Activated CD8-positive, alpha-beta memory T cell treated with anti-CD3 and anti-CD28 coated beads, Interleukin-2, amount 10 ng/mL, durations not matched to agents 7 days and 5 days (primary cell): ENCODE results near the gene RSPH3. TPM values are rescaled to one million over a fixed set of nuclear protein-coding genes. Genes with fewer than 3 reads are reported as not detected.
"Not testable (repeated sequence)": the region's sequence is repeated elsewhere in the genome, so short reads cannot be mapped to it uniquely, and the experiment has no call there.

Source experiments
- ATAC-seq: fragments of 150-1000 bp; cut with Tn5 transposase; one replicate; pipeline ENCODE4 v1.10.0; 2021; ENCODE audit warnings: moderate library complexity
- CTCF ChIA-PET: fragments of 350-600 bp; sonication (Branson Sonifier 250); formaldehyde crosslinking; loops from one replicate; lab custom pipeline; 2021; ENCODE audit warnings: antibody characterized with exemption; lab: Charles Lee
- DNase-seq: peaks from one replicate; pipeline ENCODE4 v3.0.0-alpha.2; 2020
- H3K27ac Mint-ChIP-seq: one replicate; pipeline ENCODE4 v1.8.0; 2021; ENCODE audit warnings: mild to moderate bottlenecking, mixed read lengths
- H3K27me3 Mint-ChIP-seq: one replicate; pipeline ENCODE4 v1.8.0; 2021; ENCODE audit warnings: mixed read lengths
- H3K36me3 Mint-ChIP-seq: one replicate; pipeline ENCODE4 v1.8.0; 2021; ENCODE audit warnings: mild to moderate bottlenecking, mixed read lengths
- H3K4me1 Mint-ChIP-seq: one replicate; pipeline ENCODE4 v1.8.0; 2021; ENCODE audit warnings: mixed read lengths
- H3K4me3 Mint-ChIP-seq: one replicate; pipeline ENCODE4 v1.8.0; 2021; ENCODE audit warnings: mild to moderate bottlenecking, moderate library complexity, mixed read lengths
- H3K9me3 Mint-ChIP-seq: one replicate; pipeline ENCODE4 v1.8.0; 2022; ENCODE audit warnings: low read depth, mixed read lengths
- total RNA-seq, 2 experiments: library from RNA; stranded (reverse); gene quantifications; one replicate each; pipeline ENCODE4 v1.2.3, GENCODE V29; 2021

The RSPH3 gene
- total RNA-seq, 2 experiments from 2014 or later = 2.1 TPM

DNA sequence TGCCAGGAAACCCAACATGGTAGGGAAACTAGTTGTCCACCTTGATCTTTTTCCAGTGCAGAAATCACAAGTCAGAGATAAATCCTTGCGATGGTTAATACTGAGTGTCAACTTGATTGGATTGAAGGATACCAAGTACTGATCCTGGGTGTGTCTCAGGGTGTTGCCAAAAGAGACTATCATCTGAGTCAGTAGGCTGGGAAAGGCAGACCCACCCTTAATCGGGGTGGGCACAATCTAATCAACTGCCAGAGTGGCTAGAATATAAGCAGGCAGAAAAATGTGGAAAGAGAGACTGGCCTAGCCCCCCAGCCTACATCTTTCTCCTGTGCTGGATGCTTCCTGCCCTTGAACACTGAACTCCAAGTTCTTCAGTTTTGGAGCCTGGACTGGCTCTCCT lies 10.3 kb downstream of the RSPH3 start:
- not testable (repeated sequence) for H3K27me3 Mint-ChIP-seq, DNase-seq, ATAC-seq, H3K9me3 Mint-ChIP-seq, H3K4me3 Mint-ChIP-seq, H3K27ac Mint-ChIP-seq
- H3K36me3 Mint-ChIP-seq = peaks cover 34% of the 10 kb centered on the region
- CTCF ChIA-PET = interaction anchor here (1.4 to 1.7 kb wide), 2 partner anchors 29 to 145 kb away, joined by 3 to 5 read pairs; no protein-coding TSS in a partner anchor
- H3K4me1 Mint-ChIP-seq = peaks cover 23% of the 10 kb centered on the region

DNA sequence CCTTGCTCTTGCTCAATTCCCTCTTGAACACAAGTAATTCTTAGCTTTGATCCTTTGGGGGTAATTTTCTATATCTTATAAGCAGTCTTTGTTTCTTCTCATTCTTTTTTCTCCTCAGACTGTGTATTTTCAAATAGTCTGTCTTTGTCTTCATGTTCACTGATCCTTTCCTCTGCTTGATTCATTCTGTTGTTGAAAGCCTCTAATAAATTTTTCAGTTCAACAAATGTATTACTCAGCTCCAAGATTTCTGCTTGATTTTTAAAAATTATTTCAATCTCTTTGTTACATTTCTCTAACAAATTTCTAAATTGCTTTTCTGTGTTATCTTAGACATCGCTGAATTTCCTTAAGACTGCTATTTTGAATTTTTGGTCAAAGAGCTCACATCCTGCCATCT lies 11.5 kb downstream of the RSPH3 start:
- Mint-ChIP-seq H3K9me3 (peaks cover 9% of the 10 kb centered on the region), H3K27ac (no peak overlapping the region), H3K27me3 (no peaks in the 10 kb centered on the region), H3K36me3 (peaks cover 32% of the 10 kb centered on the region), H3K4me3 (no peak overlapping the region), H3K4me1 (peaks cover 21% of the 10 kb centered on the region)
- no peak for ATAC-seq
- DNase-seq = no peak
- CTCF ChIA-PET = interaction anchor here (0.6 to 1.3 kb wide), 4 partner anchors 9 to 670 kb away, joined by 3 to 4 read pairs (median 3); no protein-coding TSS in a partner anchor

DNA sequence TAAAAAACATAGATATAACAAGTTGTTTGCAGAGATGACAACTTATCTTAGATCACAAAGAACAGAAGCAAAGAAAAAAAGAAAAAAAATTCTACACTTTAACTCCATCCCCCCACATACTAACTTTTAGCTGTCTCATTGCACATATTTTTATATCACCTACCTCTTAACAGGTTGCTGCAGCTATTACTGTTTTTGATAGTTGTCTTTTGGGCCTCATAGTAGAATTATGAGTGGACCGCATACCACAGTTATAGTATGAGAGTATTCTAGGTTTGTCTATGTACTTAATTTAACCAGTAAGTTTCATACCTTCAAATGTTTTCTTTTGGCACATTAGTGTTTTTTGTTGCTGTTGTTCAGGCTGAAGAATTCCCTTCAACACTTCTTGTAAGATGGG lies 12.3 kb downstream of the RSPH3 start:
- Mint-ChIP-seq H3K27ac (no peak overlapping the region), H3K9me3 (peaks cover 9% of the 10 kb centered on the region), H3K4me1 (peaks cover 21% of the 10 kb centered on the region), H3K27me3 (no peaks in the 10 kb centered on the region), H3K36me3 (peaks cover 30% of the 10 kb centered on the region), H3K4me3 (no peak overlapping the region)
- no peak for DNase-seq
- CTCF ChIA-PET = interaction anchor here (0.8 to 1.3 kb wide), 3 partner anchors 8 to 74 kb away, joined by 3 read pairs; no protein-coding TSS in a partner anchor
- peak; percentile 49 for ATAC-seq

DNA sequence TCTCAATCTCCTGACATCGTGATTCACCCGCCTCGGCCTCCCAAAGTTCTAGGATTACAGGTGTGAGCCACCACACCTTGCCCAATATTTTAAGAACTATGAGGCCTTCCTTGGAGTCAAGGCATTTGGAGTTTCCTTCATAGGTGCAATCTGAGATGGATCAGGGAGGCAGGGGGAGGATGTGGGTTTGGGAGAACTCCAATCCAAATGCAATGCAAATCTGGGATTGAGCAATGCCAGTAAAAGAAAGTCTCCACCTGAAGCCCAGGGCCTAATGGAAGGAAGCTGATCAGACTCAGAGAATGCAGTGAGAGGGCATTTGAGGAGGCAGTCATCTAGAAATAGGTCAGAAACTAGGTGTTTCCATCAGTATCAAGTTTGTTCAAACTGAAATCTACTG lies 21.2 kb downstream of the RSPH3 start:
- Mint-ChIP-seq H3K9me3 (no peaks in the 10 kb centered on the region), H3K4me1 (no peaks in the 10 kb centered on the region), H3K4me3 (no peak overlapping the region), H3K27ac (no peak overlapping the region), H3K36me3 (no peaks in the 10 kb centered on the region), H3K27me3 (no peaks in the 10 kb centered on the region)
- DNase-seq = no peak
- ATAC-seq = no peak
- CTCF ChIA-PET = interaction anchor here (1.3 to 3.0 kb wide), 5 partner anchors 9 to 288 kb away, joined by 3 to 10 read pairs (median 3); no protein-coding TSS in a partner anchor

DNA sequence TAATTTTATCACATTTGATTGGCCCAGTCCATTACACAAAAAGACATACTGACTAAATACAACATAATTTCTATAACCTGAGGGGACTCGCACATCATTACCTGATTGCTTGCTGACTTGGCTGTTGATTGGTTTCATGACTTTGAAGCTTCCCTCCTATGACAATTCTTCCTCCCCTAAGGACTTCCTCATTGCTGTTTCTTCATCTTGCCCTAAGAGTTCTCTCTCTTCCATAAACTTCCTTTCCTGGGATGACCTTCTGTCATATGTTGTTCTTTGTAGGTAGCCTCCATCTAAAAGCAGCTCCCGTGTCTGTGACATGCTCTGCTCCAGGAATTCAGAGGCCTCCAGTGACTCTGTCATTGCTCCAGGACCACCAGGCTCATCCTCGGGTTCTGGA lies 22.6 kb downstream of the RSPH3 start:
- Mint-ChIP-seq H3K27me3 (no peaks in the 10 kb centered on the region), H3K27ac (no peak overlapping the region), H3K4me1 (no peaks in the 10 kb centered on the region), H3K4me3 (no peak overlapping the region), H3K9me3 (no peaks in the 10 kb centered on the region), H3K36me3 (no peaks in the 10 kb centered on the region)
- no peak for ATAC-seq
- CTCF ChIA-PET = interaction anchor here (1.5 kb wide), 1 partner anchor 286 kb away, joined by 3 read pairs; no protein-coding TSS in a partner anchor
- DNase-seq = no peak

DNA sequence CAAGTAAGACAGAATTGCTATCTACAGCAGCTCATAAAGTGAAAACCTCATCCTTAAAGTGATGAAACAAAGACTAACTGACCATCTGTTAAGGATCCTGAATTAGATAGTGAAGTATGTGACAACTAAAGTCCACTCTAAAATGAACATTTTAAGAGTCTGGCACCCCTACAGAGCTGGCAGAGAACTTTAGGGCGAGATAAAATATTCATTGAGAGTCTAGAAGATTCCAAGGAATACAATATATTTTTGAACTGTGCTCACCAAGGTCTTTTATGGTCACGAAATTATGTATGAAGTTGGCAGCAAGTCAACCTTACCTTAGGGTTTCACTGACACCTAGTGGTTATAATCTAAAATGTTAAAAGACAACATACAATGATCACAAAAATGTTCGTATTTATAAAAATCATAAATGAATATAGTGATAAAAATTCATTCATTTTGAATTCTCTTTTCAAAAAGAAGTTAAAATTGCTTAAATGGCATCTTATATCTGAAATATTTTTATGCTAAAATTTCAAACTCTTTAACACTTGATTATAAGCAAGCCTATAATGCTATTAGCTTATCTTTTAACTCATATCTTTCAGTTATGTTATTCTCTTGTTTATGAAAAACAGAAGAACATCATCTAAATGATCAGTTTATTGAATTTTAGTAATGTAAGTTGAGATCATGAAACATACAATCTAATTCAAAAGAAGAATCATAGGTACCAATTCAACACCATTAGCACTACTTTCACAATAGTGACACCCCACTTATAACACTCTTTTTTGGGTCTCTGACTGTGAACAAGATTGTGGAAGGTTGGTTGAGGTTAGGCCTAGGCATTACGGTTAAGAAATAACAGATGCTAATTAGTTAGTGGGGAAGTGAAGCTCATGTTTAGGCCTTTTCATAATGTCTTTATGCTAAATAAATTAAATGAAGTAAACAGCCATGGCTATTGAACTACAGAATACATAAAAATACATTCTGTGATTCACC lies 27.5 kb downstream of the RSPH3 start:
- H3K36me3 Mint-ChIP-seq = peaks cover 18% of the 10 kb centered on the region
- CTCF ChIA-PET = interaction anchor here (0.8 to 5.1 kb wide), 31 partner anchors 7 to 758 kb away, joined by 3 to 37 read pairs (median 4); partner anchors contain the start of genes EZR and RSPH3
- H3K4me3 Mint-ChIP-seq = no peak overlapping the region
- H3K27ac Mint-ChIP-seq = no peak overlapping the region
- peaks cover 8% of the 10 kb centered on the region for H3K9me3 Mint-ChIP-seq
- no peaks in the 10 kb centered on the region for H3K27me3 Mint-ChIP-seq
- no peak for DNase-seq
- ATAC-seq = peak; percentile 55
- H3K4me1 Mint-ChIP-seq = no peaks in the 10 kb centered on the region

DNA sequence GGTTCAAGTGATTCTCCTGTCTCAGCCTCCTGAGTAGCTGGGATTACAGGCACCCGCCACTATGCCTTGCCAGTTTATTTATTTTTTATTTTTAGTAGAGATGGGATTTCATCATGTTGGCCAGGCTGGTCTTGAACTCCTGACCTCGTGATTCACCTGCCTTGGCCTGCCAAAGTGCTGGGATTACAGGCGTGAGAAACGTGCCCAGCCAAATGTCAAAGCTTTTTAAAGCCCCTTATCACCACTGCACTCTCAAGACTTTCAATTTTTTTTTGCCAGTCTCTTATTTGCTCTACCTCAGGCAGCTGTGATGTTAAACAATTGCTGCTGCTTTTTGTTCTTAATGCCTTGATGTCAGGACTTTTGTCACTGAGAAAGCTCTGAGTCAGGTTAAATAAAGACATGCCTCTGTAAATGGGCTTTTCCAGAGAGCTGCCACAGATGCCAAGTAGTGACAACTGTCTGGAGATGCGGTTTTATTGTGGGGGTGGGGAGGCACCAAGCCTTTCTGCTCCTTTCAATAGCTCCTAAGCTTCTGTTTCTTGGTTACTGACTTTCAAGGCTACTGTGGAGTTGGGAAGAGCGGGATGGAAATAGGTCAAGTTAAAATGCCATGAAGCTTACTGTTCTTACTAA lies 29.2 kb downstream of the RSPH3 start:
- no peak for DNase-seq
- H3K36me3 Mint-ChIP-seq = peaks cover 21% of the 10 kb centered on the region
- H3K27ac Mint-ChIP-seq = no peak overlapping the region
- H3K4me3 Mint-ChIP-seq = no peak overlapping the region
- CTCF ChIA-PET = interaction anchor here (0.9 to 5.1 kb wide), 11 partner anchors 9 to 267 kb away, joined by 3 to 37 read pairs (median 6); partner anchors contain the start of gene RSPH3
- ATAC-seq = no peak
- peaks cover 13% of the 10 kb centered on the region for H3K9me3 Mint-ChIP-seq
- H3K4me1 Mint-ChIP-seq = no peaks in the 10 kb centered on the region
- H3K27me3 Mint-ChIP-seq = peaks cover 7% of the 10 kb centered on the region

DNA sequence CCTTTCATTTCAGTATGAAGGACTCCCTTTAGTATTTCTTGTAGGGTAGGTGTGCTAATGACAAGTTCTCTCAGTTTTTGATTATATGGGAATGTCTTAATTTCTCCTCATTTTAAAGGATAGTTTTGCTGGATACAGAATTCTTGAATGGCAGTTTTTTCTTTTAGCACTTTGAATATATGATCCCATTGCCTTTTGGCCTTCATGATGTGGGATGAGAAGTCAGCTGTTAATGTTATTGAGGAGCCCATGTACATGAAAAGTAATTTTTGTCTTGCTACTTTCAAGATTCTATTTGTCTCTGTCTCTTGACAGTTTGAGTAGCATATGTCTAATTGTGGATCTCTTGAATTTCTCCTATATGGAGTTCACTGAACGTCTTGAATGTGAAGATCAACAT lies 30.9 kb downstream of the RSPH3 start:
- CTCF ChIA-PET = interaction anchor here (0.6 kb wide), 1 partner anchor 93 kb away, joined by 3 read pairs; no protein-coding TSS in a partner anchor
- ATAC-seq = no peak

DNA sequence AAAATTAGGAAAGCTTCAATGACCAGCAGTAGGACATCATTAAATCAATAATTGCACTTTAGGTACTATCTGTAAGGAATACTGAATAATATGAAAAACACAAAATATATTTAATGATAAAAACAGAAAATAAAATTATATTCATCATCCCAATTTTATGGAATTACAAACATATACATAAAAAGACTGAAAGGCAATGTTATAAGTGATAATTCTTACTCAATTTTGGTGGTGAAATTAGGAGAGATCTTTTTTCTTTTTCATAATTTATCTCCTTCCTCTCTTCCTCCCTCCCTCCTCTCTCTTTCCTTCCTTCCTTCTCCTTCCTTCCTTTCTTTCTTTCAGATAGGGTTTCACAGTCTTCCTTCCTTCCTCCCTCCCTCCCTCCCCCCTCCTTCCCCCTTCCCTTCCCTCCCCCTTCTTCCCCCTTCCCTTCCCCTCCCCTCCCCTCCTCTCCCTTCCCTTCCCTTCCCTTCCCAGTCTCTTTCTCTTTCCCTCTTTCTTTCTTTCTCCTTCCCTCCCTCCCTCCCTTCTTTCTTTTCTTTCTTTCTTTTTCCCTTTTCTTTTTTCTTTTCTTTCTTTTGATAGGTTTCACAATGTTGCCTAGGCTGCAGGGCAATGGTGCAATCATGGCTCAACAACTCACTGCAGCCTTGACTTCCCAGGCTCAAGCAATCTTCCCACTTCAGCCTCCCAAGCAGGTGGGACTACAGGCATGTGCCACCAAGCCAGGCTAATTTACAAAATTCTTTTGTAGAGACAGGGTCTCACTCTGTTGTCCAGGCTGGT lies 36.8 kb downstream of the RSPH3 start:
- Mint-ChIP-seq H3K27me3 (peaks cover 23% of the 10 kb centered on the region), H3K9me3 (peaks cover 9% of the 10 kb centered on the region), H3K27ac (no peak overlapping the region), H3K4me1 (no peaks in the 10 kb centered on the region), H3K4me3 (no peak overlapping the region), H3K36me3 (peaks cover 8% of the 10 kb centered on the region)
- ATAC-seq (no peak), DNase-seq (no peak)
- CTCF ChIA-PET = no interaction called here

More for the DNA sequence above, 30.9 kb downstream of the RSPH3 start:
- H3K36me3 Mint-ChIP-seq = peaks cover 21% of the 10 kb centered on the region
- no peak overlapping the region for H3K4me3 Mint-ChIP-seq
- peaks cover 17% of the 10 kb centered on the region for H3K27me3 Mint-ChIP-seq
- peaks cover 13% of the 10 kb centered on the region for H3K9me3 Mint-ChIP-seq
- no peak for DNase-seq
- H3K4me1 Mint-ChIP-seq = no peaks in the 10 kb centered on the region
- H3K27ac Mint-ChIP-seq = no peak overlapping the region

DNA sequence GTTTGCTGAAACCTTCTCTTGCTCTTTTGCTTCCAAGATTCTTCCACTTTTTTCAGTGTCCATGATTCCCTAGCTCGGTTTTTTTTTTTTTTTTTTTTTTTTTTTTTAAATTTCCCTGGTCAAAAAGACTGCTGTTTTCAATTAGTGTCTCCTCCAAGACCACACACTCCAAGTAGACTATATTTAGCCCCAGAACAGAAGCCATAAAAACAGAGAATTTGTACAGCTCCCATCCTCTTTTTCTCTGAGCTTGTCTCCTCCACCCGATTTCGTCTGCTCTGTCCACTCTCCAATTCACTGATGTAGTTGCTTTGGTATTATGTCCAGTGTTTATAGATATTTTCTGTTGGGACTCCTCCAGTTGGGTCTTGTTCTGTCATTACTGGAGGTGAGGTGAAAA lies 37.6 kb downstream of the RSPH3 start:
- ATAC-seq (no peak), DNase-seq (no peak)
- H3K27me3 Mint-ChIP-seq = peaks cover 23% of the 10 kb centered on the region
- H3K4me3 Mint-ChIP-seq = no peak overlapping the region
- H3K36me3 Mint-ChIP-seq = peaks cover 3% of the 10 kb centered on the region
- H3K4me1 Mint-ChIP-seq = no peaks in the 10 kb centered on the region
- CTCF ChIA-PET = interaction anchor here (0.7 to 2.1 kb wide), 3 partner anchors 8 to 1213 kb away, joined by 3 to 6 read pairs (median 3); no protein-coding TSS in a partner anchor
- H3K27ac Mint-ChIP-seq = no peak overlapping the region
- peaks cover 4% of the 10 kb centered on the region for H3K9me3 Mint-ChIP-seq

DNA sequence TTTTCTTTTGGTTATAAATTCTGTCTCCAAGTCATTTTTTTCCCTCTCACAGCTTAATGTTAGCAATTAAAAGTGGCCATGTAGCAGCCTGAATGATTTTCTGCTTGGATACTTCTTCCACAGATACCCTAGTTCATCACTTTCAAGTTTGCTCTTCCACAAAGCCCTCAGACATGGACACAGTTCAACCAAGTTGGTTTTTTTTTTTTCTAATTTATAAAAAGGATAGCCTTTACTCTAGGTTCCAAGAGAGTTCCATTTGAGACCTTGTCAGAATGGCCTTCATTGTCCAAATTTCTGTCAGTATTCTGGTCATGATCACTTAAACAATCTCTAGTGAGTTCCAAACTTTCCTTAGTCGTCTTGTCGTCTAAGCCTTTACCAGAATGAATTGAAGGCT lies 40.0 kb downstream of the RSPH3 start:
- DNase-seq = no peak
- Mint-ChIP-seq H3K4me3 (no peak overlapping the region), H3K4me1 (no peaks in the 10 kb centered on the region), H3K9me3 (no peaks in the 10 kb centered on the region), H3K27ac (no peak overlapping the region), H3K36me3 (peaks cover 1% of the 10 kb centered on the region), H3K27me3 (peaks cover 14% of the 10 kb centered on the region)
- ATAC-seq = no peak
- CTCF ChIA-PET = interaction anchor here (1.4 to 1.6 kb wide), 2 partner anchors 12 to 269 kb away, joined by 4 read pairs; no protein-coding TSS in a partner anchor

DNA sequence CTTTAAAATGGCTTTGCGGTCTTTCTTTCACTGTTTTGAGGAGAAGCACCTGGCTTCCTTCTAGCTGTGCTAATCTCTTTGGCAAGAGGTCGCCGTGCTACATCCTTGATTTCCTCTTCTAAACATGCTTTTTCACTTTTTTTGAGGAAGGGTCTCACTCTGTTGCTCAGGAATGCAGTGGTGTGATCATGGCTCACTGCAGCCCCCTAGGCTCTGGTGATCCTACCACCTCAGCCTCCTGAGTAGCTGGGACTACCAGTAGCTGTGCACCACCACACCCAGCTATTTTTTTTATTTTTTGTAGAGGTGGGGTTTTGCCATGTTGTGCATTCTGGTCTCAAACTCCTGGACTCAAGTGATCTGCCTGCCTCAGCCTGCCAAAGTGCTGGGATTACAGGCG lies 40.5 kb downstream of the RSPH3 start:
- ATAC-seq = no peak
- Mint-ChIP-seq H3K4me1 (no peaks in the 10 kb centered on the region), H3K4me3 (no peak overlapping the region), H3K9me3 (no peaks in the 10 kb centered on the region), H3K27ac (no peak overlapping the region), H3K36me3 (peaks cover 1% of the 10 kb centered on the region), H3K27me3 (peaks cover 9% of the 10 kb centered on the region)
- no peak for DNase-seq
- CTCF ChIA-PET = interaction anchor here (1.2 to 1.6 kb wide), 3 partner anchors 13 to 268 kb away, joined by 4 to 5 read pairs (median 4); no protein-coding TSS in a partner anchor
